Measurements from ENCODE around the gene IL1R2.

IL1R2 gene

DNA sequence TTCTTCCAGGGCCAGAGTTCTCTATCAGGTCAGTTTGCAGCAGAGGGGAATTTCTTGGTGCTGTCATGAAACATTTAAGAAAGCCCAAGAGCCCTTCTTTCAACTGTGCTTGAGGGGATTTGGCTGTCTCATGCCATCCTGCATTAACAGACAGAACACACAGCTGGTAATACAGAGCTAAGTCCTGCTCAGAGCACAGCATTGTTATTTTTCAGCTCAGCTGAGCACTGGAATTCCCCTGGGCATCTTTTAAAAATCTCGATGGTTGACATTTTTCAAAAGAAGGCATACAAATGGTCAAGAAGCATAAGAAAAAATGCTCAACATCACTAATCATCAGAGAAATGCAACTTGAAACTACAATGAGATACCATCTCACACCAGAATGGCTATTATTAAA lies 14.9 kb upstream of the IL1R2 start:
- TF ChIP-seq, protein P1, sequence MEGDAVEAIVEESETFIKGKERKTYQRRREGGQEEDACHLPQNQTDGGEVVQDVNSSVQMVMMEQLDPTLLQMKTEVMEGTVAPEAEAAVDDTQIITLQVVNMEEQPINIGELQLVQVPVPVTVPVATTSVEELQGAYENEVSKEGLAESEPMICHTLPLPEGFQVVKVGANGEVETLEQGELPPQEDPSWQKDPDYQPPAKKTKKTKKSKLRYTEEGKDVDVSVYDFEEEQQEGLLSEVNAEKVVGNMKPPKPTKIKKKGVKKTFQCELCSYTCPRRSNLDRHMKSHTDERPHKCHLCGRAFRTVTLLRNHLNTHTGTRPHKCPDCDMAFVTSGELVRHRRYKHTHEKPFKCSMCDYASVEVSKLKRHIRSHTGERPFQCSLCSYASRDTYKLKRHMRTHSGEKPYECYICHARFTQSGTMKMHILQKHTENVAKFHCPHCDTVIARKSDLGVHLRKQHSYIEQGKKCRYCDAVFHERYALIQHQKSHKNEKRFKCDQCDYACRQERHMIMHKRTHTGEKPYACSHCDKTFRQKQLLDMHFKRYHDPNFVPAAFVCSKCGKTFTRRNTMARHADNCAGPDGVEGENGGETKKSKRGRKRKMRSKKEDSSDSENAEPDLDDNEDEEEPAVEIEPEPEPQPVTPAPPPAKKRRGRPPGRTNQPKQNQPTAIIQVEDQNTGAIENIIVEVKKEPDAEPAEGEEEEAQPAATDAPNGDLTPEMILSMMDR (conservative IDR thresholded peaks at IDR 0.05) = no peak
- H3K27ac ChIP-seq = no peak overlapping the region

DNA sequence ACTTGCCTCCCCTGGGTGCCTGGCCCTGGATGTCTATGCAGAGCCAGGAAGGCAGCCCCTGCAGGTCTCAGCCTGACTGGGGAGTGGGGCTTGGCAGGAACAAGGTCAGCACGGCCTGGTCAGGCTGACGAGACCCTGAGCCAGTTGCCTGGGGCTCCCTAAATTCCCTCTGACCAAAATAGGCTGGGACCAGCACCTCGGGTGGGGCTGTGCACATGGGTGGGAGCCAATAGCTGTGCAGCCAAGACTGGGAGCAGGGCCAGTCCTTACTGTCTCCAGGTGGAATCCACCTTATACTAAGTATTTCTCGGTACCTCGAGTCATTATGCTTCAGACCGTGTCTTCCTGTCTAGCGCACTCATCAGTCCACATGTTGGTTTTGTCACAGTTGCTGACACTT lies 11.4 kb upstream of the IL1R2 start:
- TF ChIP-seq, protein P1 (conservative IDR thresholded peaks at IDR 0.05) = no peak
- H3K27ac ChIP-seq = no peak overlapping the region

DNA sequence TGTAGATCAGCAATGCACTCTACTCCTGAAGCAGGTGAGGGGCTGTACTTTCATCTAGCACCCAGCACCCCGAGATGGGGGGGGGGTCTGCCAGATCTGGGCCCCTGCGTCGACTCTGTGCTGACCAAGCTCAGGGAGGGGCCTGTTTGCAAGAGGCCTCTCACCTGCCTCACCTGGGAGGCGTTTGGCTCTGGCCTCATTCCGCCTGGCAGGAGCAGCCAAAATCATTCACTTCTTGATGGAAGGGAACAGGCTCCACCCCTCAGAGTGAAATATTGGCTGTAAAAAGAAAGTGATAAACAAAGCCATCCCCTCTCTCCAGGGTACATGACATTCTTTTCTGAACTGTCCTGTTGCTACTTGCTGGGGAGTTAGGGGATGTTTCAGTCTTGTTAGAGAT lies 10.7 kb upstream of the IL1R2 start:
- TF ChIP-seq, protein P1 (conservative IDR thresholded peaks at IDR 0.05) = no peak
- no peak overlapping the region for H3K27ac ChIP-seq

DNA sequence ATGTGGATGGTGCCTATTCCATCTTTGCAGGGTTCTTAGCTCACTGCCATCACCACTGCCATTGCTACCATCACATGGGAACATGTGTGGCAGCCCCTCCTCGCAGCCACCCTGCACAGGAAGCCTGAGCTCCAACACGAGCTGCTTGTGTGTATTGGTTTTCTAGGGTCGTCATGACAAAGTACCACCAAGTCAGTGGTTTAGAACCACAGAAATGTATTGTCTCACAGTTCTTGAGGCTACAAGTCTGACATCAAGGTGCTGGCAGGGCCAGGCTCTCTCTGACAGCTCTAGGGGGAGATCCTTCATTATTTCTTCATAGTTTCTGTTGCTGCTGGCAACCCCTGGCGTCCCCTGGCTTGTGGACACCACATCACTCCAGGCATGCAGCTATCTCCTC lies 10.3 kb upstream of the IL1R2 start:
- TF ChIP-seq, protein P1 (conservative IDR thresholded peaks at IDR 0.05) = no peak

DNA sequence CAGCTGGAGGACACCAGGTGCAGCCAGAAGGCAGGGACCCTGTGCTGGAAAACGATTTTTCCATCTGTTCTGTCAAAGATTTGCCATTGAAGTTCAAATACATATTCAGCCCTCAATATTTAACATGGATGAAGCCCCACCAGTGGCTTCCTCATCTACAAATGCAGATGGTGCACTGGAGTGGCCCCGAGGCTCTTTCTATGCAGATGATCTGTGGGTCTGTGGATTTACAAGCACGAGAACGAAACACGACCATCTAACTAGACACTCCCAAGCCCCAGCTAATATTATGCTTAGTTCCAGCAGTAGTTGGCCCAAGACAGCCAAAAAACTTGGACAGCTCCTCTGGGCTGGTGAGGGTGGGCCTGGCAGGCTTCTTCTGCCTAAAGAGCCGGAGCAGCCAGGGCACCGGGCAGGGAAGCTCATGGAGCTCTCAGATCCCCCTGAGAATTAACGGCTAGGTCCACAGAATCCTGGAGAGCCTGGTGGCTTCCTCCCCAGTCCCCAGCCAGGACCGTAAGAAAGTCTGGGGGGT lies 9.2 kb upstream of the IL1R2 start:
- H3K27ac ChIP-seq = no peak overlapping the region
- TF ChIP-seq, protein P1 (conservative IDR thresholded peaks at IDR 0.05) = no peak

More for the DNA sequence above, 10.3 kb upstream of the IL1R2 start:
- H3K27ac ChIP-seq = no peak overlapping the region

DNA sequence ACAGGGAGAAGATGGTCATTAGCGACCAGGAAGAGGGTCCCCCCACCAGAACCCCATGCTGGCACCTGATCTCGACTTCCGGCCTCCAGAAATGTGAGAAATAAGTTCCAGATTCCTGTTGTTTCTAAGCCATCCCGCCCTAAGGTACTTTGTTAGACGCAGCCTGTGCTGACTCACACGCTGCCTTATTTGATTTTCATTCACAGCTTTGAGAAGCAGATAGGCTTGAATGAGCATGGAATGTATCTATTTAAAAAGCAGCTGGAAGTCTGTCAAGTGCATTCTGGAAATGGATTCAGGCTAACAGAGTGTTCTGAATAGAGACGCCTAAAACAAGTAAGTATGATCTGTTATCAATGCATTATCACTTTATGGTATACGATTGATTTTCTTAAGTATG lies 8.3 kb upstream of the IL1R2 start:
- no peak overlapping the region for H3K27ac ChIP-seq
- TF ChIP-seq, protein P1 (conservative IDR thresholded peaks at IDR 0.05) = no peak

DNA sequence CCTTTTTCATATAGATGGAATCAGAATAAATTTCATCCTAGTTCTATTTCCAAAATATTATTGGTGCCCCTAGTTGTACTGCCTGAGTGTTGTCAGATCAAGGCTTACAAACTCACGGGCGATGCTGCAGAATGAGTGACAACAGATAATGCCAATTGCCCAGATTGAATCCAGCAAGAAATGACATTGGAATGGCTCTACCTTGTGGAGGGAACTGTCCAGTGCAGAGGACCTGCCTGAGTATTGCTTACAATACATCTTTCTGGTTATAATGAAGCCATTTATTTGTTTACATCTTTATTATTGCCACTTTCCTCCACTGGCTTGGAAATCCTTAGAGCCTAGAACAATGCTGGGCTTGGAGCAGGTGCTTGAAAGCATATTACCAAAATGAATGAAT lies 7.8 kb upstream of the IL1R2 start:
- TF ChIP-seq, protein P1 (conservative IDR thresholded peaks at IDR 0.05) = peak; percentile 75
- no peak overlapping the region for H3K27ac ChIP-seq
